MM.1S (cell line): Measurements from ENCODE around the gene DTNB.

Experiments
- EZH2 ChIP-seq: fragments of 300-600 bp; sonication (generic); optimal IDR thresholded peaks from 2 replicates; pipeline ENCODE3; 2017; ENCODE audit warnings: low read depth, mild to moderate bottlenecking, antibody characterized with exemption, low read length, mixed read lengths
- EZH2phosphoT487 ChIP-seq: fragments of 300-600 bp; sonication (generic); IDR thresholded peaks from 2 replicates; pipeline ENCODE4 v1.6.1; 2018; ENCODE audit warnings: antibody characterized with exemption, low read length
- TF ChIP-seq, protein P1 (sequence below): fragments of 300-600 bp; sonication (generic); IDR thresholded peaks from 2 replicates; pipeline ENCODE4 v1.5.1; 2016; ENCODE audit warnings: antibody characterized with exemption, low read length, mixed read lengths

DNA sequence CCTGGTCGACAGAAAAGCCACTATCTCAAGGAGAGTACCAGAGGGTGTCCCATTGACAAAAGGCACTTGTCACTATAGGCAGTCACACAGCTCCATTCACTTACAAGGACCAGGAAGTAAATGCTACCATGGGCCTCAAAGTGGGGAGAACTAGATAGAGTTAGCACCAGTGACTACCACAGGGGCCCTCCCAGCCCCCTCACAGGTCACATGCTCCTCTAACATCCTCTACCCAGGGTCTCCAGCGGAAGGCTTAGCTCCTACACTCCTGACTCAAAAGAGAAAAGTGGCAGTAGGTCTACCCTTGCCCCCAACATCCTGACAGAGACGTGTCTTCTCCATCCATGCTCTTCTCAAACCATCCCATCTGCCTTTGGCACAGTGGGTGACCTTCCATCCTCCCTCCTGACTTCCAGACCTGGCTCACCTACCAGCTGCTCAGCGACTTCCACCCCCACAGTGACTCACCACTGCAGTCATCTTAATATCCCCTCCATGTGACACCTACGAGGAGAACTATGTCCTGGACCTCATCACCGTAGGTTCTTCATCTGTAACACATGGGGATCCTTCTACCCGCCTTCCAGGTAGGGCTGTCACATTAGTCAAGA lies 326.1 kb downstream of the DTNB start:
- TF ChIP-seq, protein P1, sequence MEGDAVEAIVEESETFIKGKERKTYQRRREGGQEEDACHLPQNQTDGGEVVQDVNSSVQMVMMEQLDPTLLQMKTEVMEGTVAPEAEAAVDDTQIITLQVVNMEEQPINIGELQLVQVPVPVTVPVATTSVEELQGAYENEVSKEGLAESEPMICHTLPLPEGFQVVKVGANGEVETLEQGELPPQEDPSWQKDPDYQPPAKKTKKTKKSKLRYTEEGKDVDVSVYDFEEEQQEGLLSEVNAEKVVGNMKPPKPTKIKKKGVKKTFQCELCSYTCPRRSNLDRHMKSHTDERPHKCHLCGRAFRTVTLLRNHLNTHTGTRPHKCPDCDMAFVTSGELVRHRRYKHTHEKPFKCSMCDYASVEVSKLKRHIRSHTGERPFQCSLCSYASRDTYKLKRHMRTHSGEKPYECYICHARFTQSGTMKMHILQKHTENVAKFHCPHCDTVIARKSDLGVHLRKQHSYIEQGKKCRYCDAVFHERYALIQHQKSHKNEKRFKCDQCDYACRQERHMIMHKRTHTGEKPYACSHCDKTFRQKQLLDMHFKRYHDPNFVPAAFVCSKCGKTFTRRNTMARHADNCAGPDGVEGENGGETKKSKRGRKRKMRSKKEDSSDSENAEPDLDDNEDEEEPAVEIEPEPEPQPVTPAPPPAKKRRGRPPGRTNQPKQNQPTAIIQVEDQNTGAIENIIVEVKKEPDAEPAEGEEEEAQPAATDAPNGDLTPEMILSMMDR = no peak
- no peak for TF ChIP-seq EZH2
- TF ChIP-seq EZH2phosphoT487 = no peak
